Hindlimb muscle (tissue), 1 donor: Measurements from ENCODE around the gene CYP2W1. TPM values are rescaled to one million over a fixed set of nuclear protein-coding genes. Genes with fewer than 3 reads are reported as not detected.
"Not testable (repeated sequence)": the region's sequence is repeated elsewhere in the genome, so short reads cannot be mapped to it uniquely, and the experiment has no call there.

Source experiments
- DNase-seq: peaks from one replicate; pipeline ENCODE4 v3.0.0-alpha.2; 2013
- polyA plus RNA-seq: library from polyadenylated mRNA; unstranded; fragments of 120-200 nt; gene quantifications from one replicate; pipeline ENCODE4 v1.2.1, GENCODE V29; 2013; ENCODE audit not compliant: insufficient read length

The CYP2W1 gene
- polyA plus RNA-seq, 1 donor, result 1.7 TPM

DNA sequence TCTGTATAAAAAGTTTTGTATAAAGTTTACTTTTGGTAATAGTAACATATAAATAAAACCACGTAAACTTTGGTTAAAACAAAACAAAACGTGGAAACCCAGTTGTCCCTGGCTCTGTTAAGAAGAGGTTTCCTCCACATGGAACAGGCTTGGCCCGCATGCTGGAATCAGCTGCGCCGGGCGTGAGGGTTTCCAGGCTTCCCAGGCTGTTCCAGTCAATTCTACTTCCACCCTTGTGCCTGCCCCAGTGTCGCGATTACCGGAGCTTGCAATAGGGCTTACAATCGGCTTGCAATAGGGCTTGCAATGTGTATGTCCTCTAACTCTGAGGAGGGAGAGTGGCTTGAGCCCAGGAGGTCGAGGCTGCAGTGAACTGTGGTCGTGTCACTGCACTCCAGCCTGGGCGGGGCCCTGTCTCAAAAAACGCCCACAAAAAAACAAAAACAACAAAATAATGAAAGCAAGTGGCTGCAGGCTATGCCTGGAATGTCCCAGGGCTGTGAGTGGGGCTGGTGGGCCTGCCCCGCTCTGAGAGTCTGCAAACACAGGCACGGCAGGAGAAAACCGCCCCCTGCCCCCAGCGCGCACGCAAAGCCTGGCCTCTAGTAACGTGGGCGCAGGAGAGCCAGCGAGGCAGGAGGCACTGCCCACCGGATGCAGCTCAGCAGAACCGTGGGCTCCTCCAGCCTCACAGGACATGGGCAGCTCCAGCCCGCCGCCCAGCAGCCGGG, 16.3 kb downstream of the CYP2W1 start:
- DNase-seq, result no peak

DNA sequence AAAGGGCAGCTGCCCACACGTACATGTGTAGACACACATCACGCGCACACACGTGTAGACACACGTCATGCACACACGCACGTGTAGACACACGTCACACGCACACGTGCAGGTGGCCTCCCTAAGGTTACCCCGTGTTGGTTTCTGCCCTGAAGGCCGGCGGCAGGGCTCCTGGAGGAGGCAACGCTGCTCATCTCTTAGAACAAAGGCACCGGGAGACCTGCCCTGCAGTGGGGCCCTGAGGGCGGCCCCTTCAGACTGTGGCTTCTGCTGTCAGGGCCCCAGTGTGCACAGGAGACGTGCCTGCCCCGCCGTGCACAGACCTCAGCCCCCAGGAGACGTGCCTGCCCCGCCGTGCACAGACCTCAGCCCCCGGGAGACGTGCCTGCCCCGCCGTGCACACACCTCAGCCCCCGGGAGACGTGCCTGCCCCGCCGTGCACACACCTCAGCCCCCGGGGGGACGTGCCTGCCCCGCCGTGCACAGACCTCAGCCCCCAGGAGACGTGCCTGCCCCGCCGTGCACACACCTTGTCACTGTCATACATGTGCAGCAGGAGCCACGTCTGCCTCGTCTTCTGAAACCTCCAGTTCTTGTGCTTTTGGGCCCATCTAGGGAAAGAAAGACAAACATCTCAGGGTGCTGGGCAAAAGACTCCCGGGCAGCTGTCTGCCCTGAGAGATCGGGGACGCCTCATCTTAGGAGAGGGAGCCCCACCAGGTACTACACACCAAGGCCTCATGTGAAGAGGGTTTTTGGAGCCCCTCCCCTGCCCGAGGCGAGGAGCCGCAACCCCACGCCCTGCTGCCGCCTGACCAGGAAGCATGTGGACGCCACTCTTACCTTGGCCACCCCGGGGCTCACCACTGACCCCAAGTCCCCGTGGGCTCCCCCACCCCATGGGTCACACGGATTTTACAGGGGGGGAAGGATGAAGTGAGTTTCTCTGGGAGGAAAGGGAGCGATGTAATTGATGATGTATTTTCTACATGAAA, 17.3 kb downstream of the CYP2W1 start:
- DNase-seq, result no peak

DNA sequence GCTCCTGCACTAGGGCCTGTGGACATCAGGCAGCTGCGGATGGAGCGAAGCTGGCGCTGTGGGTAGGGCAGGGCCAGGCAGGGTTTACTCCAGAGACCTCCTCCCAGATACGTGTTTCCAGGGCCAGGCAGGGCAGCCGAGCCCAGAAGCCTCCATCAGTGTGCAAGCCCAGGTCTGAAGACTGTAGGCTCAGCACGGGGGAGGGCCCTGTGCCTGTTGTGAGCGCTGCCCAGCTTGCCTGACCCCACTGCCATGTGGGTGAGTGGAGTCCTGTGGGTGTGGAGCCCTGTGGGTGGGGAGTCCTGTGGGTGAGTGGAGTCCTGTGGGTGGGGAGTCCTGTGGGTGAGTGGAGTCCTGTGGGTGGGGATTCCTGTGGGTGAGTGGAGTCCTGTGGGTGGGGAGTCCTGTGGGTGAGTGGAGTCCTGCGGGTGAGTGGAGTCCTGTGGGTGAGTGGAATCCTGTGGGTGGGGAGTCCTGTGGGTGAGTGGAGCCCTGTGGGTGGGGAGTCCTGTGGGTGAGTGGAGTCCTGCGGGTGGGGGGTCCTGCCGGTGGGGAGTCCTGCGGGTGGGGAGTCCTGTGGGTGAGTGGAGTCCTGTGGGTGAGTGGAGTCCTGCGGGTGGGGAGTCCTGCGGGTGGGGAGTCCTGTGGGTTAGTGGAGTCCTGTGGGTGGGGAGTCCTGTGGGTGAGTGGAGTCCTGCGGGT, 18.2 kb downstream of the CYP2W1 start:
- DNase-seq, result not testable (repeated sequence)

DNA sequence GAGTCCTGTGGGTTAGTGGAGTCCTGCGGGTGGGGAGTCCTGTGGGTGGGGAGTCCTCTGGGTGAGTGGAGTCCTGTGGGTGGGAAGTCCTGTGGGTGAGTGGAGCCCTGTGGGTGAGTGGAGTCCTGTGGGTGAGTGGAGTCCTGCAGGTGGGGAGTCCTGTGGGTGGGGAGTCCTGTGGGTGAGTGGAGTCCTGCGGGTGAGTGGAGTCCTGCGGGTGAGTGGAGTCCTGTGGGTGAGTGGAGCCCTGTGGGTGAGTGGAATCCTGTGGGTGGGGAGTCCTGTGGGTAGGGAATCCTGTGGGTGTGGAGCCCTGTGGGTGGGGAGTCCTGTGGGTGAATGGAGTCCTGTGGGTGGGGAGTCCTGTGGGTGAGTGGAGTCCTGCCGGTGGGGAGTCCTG, 19.0 kb downstream of the CYP2W1 start:
- not testable (repeated sequence) for DNase-seq

DNA sequence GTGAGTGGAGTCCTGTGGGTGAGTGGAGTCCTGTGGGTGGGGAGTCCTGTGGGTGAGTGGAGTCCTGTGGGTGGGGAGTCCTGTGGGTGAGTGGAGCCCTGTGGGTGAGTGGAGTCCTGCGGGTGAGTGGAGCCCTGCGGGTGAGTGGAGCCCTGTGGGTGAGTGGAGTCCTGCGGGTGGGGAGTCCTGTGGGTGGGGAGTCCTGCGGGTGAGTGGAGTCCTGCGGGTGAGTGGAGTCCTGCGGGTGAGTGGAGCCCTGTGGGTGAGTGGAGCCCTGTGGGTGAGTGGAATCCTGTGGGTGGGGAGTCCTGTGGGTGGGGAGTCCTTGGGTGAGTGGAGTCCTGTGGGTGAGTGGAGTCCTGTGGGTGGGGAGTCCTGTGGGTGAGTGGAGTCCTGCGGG, 19.5 kb downstream of the CYP2W1 start:
- DNase-seq, result not testable (repeated sequence)

DNA sequence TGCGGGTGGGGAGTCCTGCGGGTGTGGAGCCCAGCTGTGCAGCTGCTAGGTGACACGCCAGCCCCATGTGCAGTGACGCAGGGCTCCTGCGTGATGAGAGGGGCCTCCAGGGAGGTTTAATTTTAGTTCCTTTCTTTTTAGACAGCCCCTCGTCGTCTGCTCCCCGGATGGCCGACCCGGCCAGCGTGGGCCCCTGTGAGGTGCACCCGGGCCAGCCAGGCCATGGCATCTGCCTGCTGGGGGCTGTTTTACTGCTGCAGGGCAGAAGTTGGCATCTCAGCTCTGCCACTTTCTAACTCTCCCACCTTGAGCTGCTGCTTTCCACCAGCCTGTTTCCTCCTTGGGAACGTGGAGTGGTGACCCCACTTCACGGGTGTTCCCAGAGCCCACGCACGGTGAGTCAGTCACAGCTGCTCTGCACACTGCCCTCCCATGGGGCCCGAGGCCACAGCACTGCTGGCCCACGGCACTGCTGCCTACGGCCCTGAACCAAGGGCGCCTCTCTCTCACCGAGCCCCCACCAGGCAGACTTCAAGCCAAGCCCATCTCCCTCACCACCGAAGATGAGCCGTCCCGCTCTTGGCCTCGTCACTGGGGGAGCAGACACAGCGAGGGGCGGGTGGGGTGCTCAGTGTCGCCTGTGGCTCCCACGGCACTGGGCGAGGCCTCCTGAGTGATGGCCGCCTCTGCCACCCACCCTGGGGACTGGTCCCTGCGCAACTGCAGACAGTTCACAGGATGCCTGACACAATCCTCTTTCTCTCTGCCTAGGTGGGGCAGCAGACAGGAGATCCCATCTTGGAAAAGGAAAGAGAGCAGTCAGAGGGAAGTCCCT, 21.3 kb downstream of the CYP2W1 start:
- no peak for DNase-seq

DNA sequence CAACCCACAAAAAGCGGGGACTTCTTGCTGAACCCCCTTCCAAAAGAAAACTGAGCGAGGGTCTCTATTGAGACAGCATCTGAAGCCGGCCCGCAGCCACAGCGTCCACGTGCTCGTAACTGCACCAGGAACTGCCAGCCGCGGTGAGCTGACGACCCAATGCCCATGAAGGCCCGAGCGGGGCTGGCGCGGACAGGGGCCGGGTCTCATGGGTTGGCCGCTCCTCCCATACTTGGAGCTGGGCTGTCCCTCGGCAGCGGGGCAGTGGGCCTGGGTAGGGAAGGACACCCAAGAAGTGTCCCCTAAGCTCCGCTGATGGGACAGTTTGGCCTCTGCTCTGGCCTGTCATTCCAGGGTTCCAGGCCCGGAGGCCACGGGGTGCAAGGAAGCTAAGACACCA, 22.3 kb downstream of the CYP2W1 start:
- no peak for DNase-seq

DNA sequence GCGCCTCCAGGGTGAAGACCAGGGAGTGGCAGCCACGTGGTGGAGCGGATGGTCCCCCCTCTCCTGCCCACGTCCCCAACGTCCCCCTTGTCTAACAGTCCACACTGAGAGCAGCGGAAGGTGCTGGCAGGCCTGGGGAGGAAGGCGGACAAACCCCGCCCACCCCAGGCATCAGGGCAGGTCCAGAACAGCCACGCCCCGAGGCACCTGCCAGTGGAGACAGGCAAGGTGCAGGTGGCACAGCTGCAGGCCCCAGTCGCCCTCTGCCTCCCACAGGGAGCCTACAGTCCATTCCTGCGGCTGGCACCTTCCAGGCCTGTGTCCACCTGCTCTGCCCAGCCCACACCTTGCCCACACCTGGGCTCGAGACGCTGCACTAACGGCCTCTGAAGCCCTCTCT, 24.9 kb downstream of the CYP2W1 start:
- no peak for DNase-seq

DNA sequence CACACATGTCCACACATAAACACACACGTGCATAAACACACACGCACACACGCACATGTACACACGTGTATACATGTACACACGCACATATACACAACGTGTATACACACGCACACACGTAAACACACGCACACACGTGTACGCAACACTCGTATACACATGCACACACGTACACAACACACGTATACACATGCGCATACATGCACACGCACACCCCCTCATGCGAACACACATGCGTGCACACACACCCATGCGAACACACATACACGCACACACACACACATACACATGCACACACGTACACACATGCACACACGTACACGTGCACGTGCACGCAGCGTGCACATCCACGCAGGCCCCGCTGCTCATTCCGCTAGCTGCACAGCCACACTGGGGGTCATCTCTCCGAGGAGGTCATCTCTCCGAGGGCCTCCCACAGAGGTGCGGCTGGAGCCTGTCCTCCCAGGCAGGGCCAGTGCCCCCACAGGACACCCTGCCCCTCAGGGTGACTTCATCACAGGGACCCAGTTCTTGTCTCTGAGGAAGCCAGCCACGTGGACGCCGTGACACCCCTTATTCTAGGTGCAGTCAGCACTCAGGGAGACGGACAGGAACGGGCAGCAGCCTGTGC, 25.9 kb downstream of the CYP2W1 start:
- DNase-seq, result no peak

DNA sequence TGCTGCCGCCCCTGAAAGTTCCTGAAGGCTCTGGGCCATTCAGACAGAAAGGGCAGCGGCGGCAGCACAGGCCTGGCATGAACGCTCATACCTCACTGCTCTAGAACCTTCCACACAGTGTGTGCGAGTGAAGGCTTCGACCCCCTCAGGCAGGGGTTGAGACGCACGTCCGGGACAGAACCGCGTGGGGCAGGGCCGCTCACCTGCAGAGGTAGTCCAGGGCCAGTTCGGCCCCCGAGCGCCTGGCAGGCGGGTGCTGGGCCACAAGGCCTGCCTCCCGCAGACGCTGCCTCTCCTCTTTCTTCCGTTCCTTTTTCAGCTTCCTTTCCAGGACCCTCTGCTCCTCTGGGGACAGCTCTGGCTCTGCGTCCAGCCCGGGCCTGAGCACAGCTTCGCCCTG, 26.8 kb downstream of the CYP2W1 start:
- no peak for DNase-seq

DNA sequence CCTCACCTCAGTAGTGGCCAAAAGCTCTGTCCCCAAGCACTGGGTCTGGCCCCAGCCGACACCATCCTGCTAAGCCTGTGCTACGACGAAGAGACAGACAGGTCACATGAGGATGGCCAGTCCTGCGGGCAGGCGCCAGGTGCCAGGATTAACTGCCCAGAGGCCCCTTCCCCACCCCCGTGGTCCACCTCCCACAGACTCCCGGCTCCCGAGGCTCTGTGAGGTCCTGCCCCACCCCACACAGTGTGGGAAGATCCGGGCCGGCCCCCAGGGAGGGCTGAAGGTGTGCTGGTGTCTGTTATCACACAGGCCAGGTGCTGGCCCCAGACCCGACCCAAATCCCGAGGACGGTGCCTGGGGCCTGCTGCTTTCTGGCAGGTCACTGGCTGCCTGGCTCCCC, 27.2 kb downstream of the CYP2W1 start:
- no peak for DNase-seq

DNA sequence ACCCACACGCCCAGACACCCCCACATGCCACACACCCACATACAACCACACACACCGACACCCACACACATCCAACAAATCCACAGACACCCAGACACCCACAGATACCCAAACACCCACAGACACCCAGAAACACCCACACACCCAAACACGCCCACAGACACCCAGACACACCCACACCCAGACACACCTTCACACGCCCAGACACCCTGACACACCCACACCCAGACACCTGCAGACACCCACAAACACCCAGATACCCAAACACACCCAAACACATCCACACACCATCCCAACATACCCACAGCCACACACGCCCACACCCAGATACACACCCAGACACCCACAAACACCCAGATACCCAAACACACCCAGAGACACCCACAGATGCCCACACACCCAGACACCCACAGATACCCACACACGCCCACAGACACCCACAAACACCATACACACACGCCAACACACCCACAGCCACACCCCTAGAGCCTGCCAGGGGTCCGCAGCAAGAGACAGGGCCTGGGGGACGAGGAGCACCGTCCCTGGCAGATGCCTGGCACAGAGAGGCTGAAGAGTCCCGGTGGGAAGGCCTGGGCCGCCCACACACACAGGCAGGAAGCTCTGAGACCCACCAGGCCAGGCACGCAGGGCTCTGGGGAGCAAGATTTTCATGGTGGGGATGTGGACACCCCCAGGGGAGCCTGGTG, 28.5 kb downstream of the CYP2W1 start:
- no peak for DNase-seq

DNA sequence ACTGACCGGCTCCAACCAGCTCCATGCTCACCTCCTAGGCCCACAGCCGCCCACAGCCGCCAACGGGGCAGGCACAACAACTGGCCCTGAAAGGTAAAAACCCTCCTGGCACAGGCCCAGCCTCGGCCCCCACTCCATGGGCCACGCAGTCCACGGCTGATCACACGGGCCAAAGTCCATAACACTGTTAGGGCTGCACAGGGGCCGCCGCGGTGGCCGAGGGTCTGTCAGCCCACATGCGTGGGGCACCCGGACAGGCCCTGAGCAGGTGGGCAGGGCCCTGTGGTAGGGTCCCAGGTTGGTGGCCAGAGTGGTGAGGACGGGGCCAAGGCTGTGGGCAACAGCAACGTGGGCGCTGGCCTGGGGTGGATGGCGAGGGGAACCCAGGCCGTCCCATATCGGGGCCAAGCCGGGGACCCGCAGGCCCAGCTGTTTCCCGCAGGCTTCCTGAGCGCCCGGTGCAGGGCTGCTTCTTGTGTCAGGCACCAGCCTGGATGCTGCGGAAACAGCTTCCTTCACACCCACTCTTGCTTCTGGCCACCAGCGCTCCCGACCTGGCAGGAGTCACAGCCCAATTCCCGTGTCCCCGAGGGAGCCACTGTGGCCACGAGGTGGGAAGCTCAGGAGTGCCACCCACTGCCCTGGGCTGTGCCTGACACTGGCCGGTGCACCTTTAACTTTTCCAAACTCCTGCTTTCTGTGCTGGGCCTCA, 29.2 kb downstream of the CYP2W1 start:
- no peak for DNase-seq

DNA sequence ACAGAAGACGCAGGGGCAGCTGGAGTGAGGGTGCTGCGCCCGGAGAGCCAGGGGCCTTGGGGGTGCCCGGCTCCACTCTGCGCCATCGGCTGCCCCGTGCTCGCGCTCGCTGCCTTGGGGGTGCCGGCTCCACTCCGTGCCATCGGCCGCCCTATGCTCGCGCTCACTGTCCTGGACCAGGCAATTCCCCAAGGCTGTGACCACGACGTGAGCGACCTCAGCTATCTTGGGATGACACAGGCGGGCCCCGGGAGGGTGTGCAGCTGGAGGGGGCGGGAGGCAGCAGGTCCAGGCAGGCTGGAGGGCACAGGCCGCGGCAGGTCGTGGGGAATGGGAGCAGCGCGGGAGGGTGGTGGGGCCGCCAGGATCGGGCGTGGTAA, 29.7 kb downstream of the CYP2W1 start:
- no peak for DNase-seq

DNA sequence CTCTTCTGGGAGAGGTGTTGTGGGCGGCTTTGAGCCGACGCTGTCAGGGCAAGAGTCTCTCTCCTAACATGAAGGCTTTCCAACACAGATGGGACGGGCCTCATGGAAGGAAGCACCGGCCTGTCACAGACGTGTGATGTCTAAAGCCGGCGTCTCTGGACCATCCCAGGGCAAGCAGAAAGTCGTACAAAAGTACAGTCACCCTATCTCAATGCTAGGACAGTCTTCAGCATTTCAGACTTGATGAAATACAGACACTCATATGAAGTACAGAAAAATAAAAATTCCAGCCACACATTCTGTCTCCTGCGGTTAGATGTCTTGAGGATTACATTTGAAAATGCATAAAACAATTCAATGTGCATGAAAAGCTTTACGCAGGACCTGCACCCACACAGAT, 30.6 kb downstream of the CYP2W1 start:
- DNase-seq, result no peak

DNA sequence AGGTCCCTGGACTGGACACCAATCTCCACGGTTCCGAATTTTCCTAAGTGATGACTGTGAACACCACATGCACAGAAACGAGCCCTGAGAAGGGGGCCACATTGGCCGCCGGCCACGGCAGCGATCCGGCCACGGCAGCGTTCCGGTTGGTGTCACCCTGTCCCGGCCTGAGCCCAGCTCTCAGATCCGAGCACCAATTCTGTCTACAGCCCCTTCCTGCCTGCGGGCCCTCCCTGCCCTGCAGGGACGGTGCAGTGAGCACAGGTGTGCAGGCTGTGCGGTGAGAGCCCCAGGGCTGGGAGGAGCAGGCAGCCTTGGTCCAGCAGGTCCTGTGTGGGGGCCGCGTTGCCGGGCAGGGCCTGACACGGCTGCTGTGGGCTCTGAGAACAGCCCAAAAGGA, 31.7 kb downstream of the CYP2W1 start:
- no peak for DNase-seq

DNA sequence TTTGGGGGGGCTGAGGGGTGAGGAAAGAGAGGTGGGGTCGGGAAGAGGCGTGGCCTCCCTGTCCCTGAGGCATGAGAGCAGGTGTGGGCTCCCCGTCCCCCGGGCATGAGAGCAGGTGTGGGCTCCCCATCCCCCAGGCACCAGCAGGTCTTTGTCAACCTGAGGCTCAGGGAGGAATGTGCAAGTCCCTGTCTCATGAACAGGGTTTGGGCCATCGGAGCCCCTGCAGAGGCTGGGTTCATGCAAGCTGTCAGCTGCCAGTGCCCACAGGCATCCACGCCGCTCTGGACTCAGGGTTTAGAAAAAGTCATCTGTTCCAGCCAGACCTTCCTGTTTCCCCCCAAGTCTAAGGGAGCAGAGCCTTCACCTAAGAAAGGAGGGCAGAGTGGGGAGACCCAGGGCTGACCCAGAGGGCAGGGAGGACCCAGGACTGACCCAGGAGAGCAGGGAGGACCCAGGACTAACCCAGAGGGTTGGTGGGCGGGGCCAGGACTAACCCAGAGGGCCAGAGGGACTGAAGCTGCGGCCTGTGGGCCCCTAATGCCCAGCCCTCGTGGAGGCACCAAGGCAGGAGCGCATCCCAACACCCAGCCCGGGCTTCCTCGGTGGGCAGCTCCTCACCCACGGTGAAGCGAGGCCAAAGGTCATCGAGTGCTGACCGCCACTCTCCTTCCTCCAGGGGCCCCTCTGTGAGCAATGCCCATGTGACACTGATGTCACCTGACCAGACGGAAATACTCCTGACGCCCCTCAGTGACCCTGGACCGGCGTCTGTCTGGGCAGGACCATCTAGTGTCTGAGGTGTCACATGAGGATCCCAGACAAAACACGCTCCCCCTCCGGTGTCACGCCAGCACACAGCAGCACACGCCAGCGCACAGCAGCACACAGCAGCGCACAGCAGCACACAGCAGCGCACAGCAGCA, 32.5 kb downstream of the CYP2W1 start:
- no peak for DNase-seq

DNA sequence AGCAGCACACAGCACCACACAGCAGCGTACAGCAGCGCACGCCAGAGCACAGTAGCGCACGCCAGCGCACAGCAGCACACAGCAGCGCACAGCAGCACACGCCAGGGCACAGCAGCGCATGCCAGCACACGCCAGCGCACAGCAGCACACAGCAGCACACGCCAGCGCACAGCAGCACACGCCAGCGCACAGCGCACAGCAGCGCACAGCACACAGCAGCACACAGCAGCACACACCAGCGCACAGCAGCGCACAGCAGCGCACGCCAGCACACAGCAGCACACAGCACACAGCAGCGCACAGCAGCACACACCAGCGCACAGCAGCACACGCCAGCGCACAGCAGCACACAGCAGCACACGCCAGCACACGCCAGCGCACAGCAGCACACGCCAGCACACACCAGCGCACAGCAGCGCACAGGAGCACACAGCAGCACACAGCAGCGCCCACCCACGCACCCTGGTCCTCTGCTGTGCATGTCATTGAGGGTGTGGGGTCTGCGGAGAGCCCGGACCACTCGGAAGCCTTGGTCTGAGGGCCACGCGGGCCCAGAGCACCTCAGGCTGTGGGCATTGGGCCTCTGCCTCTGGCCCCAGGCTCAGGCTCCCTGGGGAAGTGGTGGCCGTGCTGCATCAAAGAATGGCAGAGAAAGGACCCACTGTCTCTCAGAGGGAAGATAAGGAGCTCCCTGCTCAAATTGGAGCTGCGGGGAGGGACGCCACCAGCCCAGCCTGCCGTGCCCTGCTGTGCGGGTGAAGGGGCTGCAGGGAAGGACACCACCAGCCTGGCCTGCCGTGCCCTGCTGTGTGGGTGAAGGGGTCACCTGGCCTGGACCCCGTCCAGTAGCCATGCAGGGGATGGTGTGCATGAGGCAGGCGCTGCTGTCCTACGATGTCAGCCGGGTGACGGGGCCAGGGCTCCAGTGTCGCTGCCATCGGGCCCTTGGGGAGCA, 33.9 kb downstream of the CYP2W1 start:
- no peak for DNase-seq
